Caco-2 (cell line): ENCODE results near the gene ADH1A. TPM values are rescaled to one million over a fixed set of nuclear protein-coding genes. Genes with fewer than 3 reads are reported as not detected.

ENCODE experiments used
- BruUV-seq: library from RNA; stranded (reverse); fragments of 400-500 nt; replicated peaks from 2 replicates; lab custom pipeline; 2021; lab: Mats Ljungman, UMichigan
- CTCF ChIA-PET: fragments of 300-600 bp; sonication (Branson Sonifier 250); formaldehyde crosslinking; loops from one replicate; lab custom pipeline; 2022; ENCODE audit warnings: antibody characterized with exemption; lab: Charles Lee
- POLR2A ChIA-PET: fragments of 300-600 bp; sonication (Branson Sonifier 250); formaldehyde crosslinking; loops from one replicate; lab custom pipeline; 2022; ENCODE audit warnings: antibody characterized with exemption; lab: Charles Lee
- DNase-seq, 2 experiments: peaks; one replicate each; pipeline versions ENCODE4 v3.0.0 to v3.0.0-alpha.2; 2020 to 2022
- H3K27me3 ChIP-seq: replicated peaks from 2 replicates; pipeline ENCODE4 v1.6.0; 2011; ENCODE audit warnings: low read length; ENCODE audit not compliant: control insufficient read depth, insufficient read depth
- H3K36me3 ChIP-seq: 2 replicates; pipeline ENCODE4 v1.5.1; 2011; ENCODE audit warnings: low read length; ENCODE audit not compliant: control insufficient read depth, insufficient read depth
- H3K4me1 ChIP-seq: fragments of 250-450 bp; sonication (Bioruptor Pico); 2 replicates; pipeline ENCODE4 v1.5.1; 2020; ENCODE audit warnings: mild to moderate bottlenecking
- H3K4me3 ChIP-seq: 2 replicates; pipeline ENCODE4 v1.5.1; 2011; ENCODE audit warnings: low read depth, mild to moderate bottlenecking, control low read depth, low read length
- H3K9me3 ChIP-seq: fragments of 250-450 bp; sonication (Bioruptor Pico); 2 replicates; pipeline ENCODE4 v1.5.1; 2020; ENCODE audit warnings: mild to moderate bottlenecking, moderate library complexity
- H3K27ac Mint-ChIP-seq: one replicate; pipeline ENCODE4 v1.8.0; 2022; ENCODE audit warnings: mixed read lengths; ENCODE audit not compliant: unreplicated experiment
- H3K27me3 Mint-ChIP-seq: one replicate; pipeline ENCODE4 v1.8.0; 2022; ENCODE audit warnings: mixed read lengths; ENCODE audit not compliant: insufficient read depth, unreplicated experiment
- H3K36me3 Mint-ChIP-seq: one replicate; pipeline ENCODE4 v1.8.0; 2022; ENCODE audit warnings: mild to moderate bottlenecking, mixed read lengths; ENCODE audit not compliant: insufficient read depth, unreplicated experiment
- H3K4me1 Mint-ChIP-seq: one replicate; pipeline ENCODE4 v1.8.0; 2022; ENCODE audit warnings: low read depth, mixed read lengths; ENCODE audit not compliant: unreplicated experiment
- H3K4me3 Mint-ChIP-seq: one replicate; pipeline ENCODE4 v1.8.0; 2022; ENCODE audit warnings: mild to moderate bottlenecking, moderate library complexity, mixed read lengths; ENCODE audit not compliant: unreplicated experiment
- H3K9me3 Mint-ChIP-seq: one replicate; pipeline ENCODE4 v1.8.0; 2022; ENCODE audit warnings: mixed read lengths; ENCODE audit not compliant: unreplicated experiment
- CTCF ChIP-seq, 2 experiments: fragments of 200-600 bp in 1 of 2; IDR thresholded peaks; 1 replicate in 1 of 2; 2 replicates in 1 of 2; pipeline versions ENCODE4 v1.5.1 to v1.8.0; 2011 to 2022; ENCODE audit warnings: antibody characterized with exemption in 1 of 2, control low read depth in 1 of 2, inconsistent platforms in 1 of 2, low read depth in 1 of 2, low read length in 1 of 2, mild to moderate bottlenecking in 1 of 2, moderate library complexity in 1 of 2; ENCODE audit not compliant: insufficient read depth in 1 of 2, severe bottlenecking in 1 of 2, unreplicated experiment in 1 of 2
- intact Hi-C: fragments of 100-400 bp; cut with micrococcal nuclease; formaldehyde crosslinking; loops from one replicate; pipeline ENCODE4 v1.10.0; 2022; ENCODE audit not compliant: unreplicated experiment
- total RNA-seq: library from RNA; stranded (reverse); gene quantifications from 2 replicates; pipeline ENCODE4 v1.2.3, GENCODE V29; 2022

Gene ADH1A
- total RNA-seq, 1 experiment from 2014 or later: not detected

- Histone ChIP-seq H3K27me3 (no peaks in the 10 kb centered on the region), H3K4me3 (no peak overlapping the region), H3K36me3 (no peaks in the 10 kb centered on the region), H3K4me1 (no peaks in the 10 kb centered on the region), H3K9me3 (no peaks in the 10 kb centered on the region)
- POLR2A ChIA-PET: no interaction called here
- intact Hi-C loops: no loop called here
- H3K9me3 Mint-ChIP-seq: peaks cover 18% of the 10 kb centered on the region
- H3K36me3 Mint-ChIP-seq: no peaks in the 10 kb centered on the region
- H3K4me3 Mint-ChIP-seq: no peak overlapping the region
- DNase-seq: no peak
- BruUV-seq: no TSS peak
- CTCF ChIA-PET: no interaction called here
- H3K4me1 Mint-ChIP-seq: no peaks in the 10 kb centered on the region
- no peaks in the 10 kb centered on the region for H3K27me3 Mint-ChIP-seq
- no peak overlapping the region for H3K27ac Mint-ChIP-seq
- TF ChIP-seq CTCF (IDR thresholded peaks at IDR 0.05; ENCODE audit: insufficient read depth in 1 of 2, low read depth in 1 of 2, low read length in 1 of 2, severe bottlenecking in 1 of 2, unreplicated experiment in 1 of 2): no peak
Observed at GRCh38 chr4:99293357-99293756, 2.6 kb upstream of the ADH1A start.

- DNase-seq: no peak
- ChIA-PET CTCF (no interaction called here), POLR2A (no interaction called here)
- Mint-ChIP-seq H3K27me3 (no peaks in the 10 kb centered on the region), H3K27ac (no peak overlapping the region), H3K9me3 (no peaks in the 10 kb centered on the region), H3K4me3 (no peak overlapping the region), H3K36me3 (no peaks in the 10 kb centered on the region), H3K4me1 (no peaks in the 10 kb centered on the region)
- no TSS peak for BruUV-seq
- intact Hi-C loops: no loop called here
- H3K36me3 ChIP-seq: no peaks in the 10 kb centered on the region
- no peaks in the 10 kb centered on the region for H3K4me1 ChIP-seq
- H3K27me3 ChIP-seq: no peaks in the 10 kb centered on the region
- no peaks in the 10 kb centered on the region for H3K9me3 ChIP-seq
- TF ChIP-seq CTCF (IDR thresholded peaks at IDR 0.05; ENCODE audit: insufficient read depth in 1 of 2, low read depth in 1 of 2, low read length in 1 of 2, severe bottlenecking in 1 of 2, unreplicated experiment in 1 of 2): no peak
- H3K4me3 ChIP-seq: no peak overlapping the region
Observed at GRCh38 chr4:99285387-99285786, 5.4 kb downstream of the ADH1A start.

GRCh38 chr4:99282731-99283130 lies 8.1 kb downstream of the ADH1A start:
- Histone ChIP-seq H3K4me1 (no peaks in the 10 kb centered on the region), H3K4me3 (no peak overlapping the region), H3K36me3 (no peaks in the 10 kb centered on the region), H3K27me3 (no peaks in the 10 kb centered on the region), H3K9me3 (no peaks in the 10 kb centered on the region)
- no peak for TF ChIP-seq CTCF (IDR thresholded peaks at IDR 0.05; ENCODE audit: insufficient read depth in 1 of 2, low read depth in 1 of 2, low read length in 1 of 2, severe bottlenecking in 1 of 2, unreplicated experiment in 1 of 2)
- POLR2A ChIA-PET: no interaction called here
- no TSS peak for BruUV-seq
- H3K4me3 Mint-ChIP-seq: no peak overlapping the region
- no peaks in the 10 kb centered on the region for H3K4me1 Mint-ChIP-seq
- no peaks in the 10 kb centered on the region for H3K9me3 Mint-ChIP-seq
- CTCF ChIA-PET: no interaction called here
- H3K27me3 Mint-ChIP-seq: peaks cover 3% of the 10 kb centered on the region
- DNase-seq: no peak
- H3K27ac Mint-ChIP-seq: no peak overlapping the region
- H3K36me3 Mint-ChIP-seq: no peaks in the 10 kb centered on the region
- intact Hi-C loops: no loop called here
